Measurements from ENCODE around the gene EFTUD2. TPM values are rescaled to one million over a fixed set of nuclear protein-coding genes. Genes with fewer than 3 reads are reported as not detected.

Gene EFTUD2
- total and polyA plus RNA-seq, 2 donors: 44.0 to 65.8 TPM

GRCh38 chr17:44865931-44866330, 33.3 kb downstream of the EFTUD2 start:
- no peaks in the 10 kb centered on the region for H3K9me3 ChIP-seq (ENCODE audit: control insufficient read depth in 2 of 2, insufficient read depth in 1 of 2, low read length in 1 of 2)
- H3K27me3 ChIP-seq (ENCODE audit: control insufficient read depth in 2 of 2, insufficient read depth in 1 of 2, low read length in 1 of 2): no peaks in the 10 kb centered on the region
- no peak for DNase-seq (ENCODE audit: low read depth in 6 of 9, low spot score in 9 of 9)
- H3K27ac ChIP-seq (ENCODE audit: low read depth in 1 of 2, low read length in 1 of 2): no peak overlapping the region
- 97% methylated on average over 6 of the region's 6 CpGs for WGBS
- H3K36me3 ChIP-seq (ENCODE audit: control insufficient read depth in 2 of 2, insufficient read depth in 2 of 2, low read length in 1 of 2): peaks cover 52 to 75% of the 10 kb centered on the region in 2 donors
- no peaks in the 10 kb centered on the region for H3K4me1 ChIP-seq (ENCODE audit: control insufficient read depth in 2 of 2, insufficient read depth in 2 of 2, low read length in 2 of 2)
- H3K4me3 ChIP-seq (ENCODE audit: low read length in 2 of 2): no peak overlapping the region

- no peak overlapping the region for H3K27ac ChIP-seq (ENCODE audit: low read depth in 1 of 2, low read length in 1 of 2)
- peak; percentile 26 to 75 (median 53) for DNase-seq (ENCODE audit: low read depth in 6 of 9, low spot score in 9 of 9)
- 96% methylated on average over 1 of the region's 1 CpG for WGBS
These were observed 34.0 kb downstream of the EFTUD2 start for GRCh38 chr17:44865231-44865660.

GRCh38 chr17:44864831-44865230, 34.4 kb downstream of the EFTUD2 start:
- no peak overlapping the region for H3K27ac ChIP-seq (ENCODE audit: low read depth in 1 of 2, low read length in 1 of 2)
- WGBS: 90% methylated on average over 10 of the region's 10 CpGs
- no peak overlapping the region for H3K4me3 ChIP-seq (ENCODE audit: low read length in 2 of 2)
- DNase-seq (ENCODE audit: low read depth in 6 of 9, low spot score in 9 of 9): no peak
- H3K9me3 ChIP-seq (ENCODE audit: control insufficient read depth in 2 of 2, insufficient read depth in 1 of 2, low read length in 1 of 2): no peaks in the 10 kb centered on the region
- H3K27me3 ChIP-seq (ENCODE audit: control insufficient read depth in 2 of 2, insufficient read depth in 1 of 2, low read length in 1 of 2): no peaks in the 10 kb centered on the region
- H3K4me1 ChIP-seq (ENCODE audit: control insufficient read depth in 2 of 2, insufficient read depth in 2 of 2, low read length in 2 of 2): no peaks in the 10 kb centered on the region
- peaks cover 56 to 79% of the 10 kb centered on the region in 2 donors for H3K36me3 ChIP-seq (ENCODE audit: control insufficient read depth in 2 of 2, insufficient read depth in 2 of 2, low read length in 1 of 2)

More at GRCh38 chr17:44865231-44865660, 34.0 kb downstream of the EFTUD2 start:
- Histone ChIP-seq H3K4me3 (ENCODE audit: low read length in 2 of 2) (no peak overlapping the region), H3K4me1 (ENCODE audit: control insufficient read depth in 2 of 2, insufficient read depth in 2 of 2, low read length in 2 of 2) (no peaks in the 10 kb centered on the region), H3K27me3 (ENCODE audit: control insufficient read depth in 2 of 2, insufficient read depth in 1 of 2, low read length in 1 of 2) (no peaks in the 10 kb centered on the region), H3K36me3 (ENCODE audit: control insufficient read depth in 2 of 2, insufficient read depth in 2 of 2, low read length in 1 of 2) (peaks cover 53 to 79% of the 10 kb centered on the region in 2 donors), H3K9me3 (ENCODE audit: control insufficient read depth in 2 of 2, insufficient read depth in 1 of 2, low read length in 1 of 2) (no peaks in the 10 kb centered on the region)

- Histone ChIP-seq H3K27me3 (ENCODE audit: control insufficient read depth in 2 of 2, insufficient read depth in 1 of 2, low read length in 1 of 2) (no peaks in the 10 kb centered on the region), H3K4me3 (ENCODE audit: low read length in 2 of 2) (no peak overlapping the region), H3K4me1 (ENCODE audit: control insufficient read depth in 2 of 2, insufficient read depth in 2 of 2, low read length in 2 of 2) (no peaks in the 10 kb centered on the region), H3K9me3 (ENCODE audit: control insufficient read depth in 2 of 2, insufficient read depth in 1 of 2, low read length in 1 of 2) (no peaks in the 10 kb centered on the region), H3K36me3 (ENCODE audit: control insufficient read depth in 2 of 2, insufficient read depth in 2 of 2, low read length in 1 of 2) (peaks cover 67 to 78% of the 10 kb centered on the region in 2 donors), H3K27ac (ENCODE audit: low read depth in 1 of 2, low read length in 1 of 2) (no peak overlapping the region)
- no peak for DNase-seq (ENCODE audit: low read depth in 6 of 9, low spot score in 9 of 9)
- WGBS: 97% methylated on average over 12 of the region's 12 CpGs
These were observed 36.0 kb downstream of the EFTUD2 start for GRCh38 chr17:44863061-44863918.

GRCh38 chr17:44862278-44862914, 36.8 kb downstream of the EFTUD2 start:
- H3K27ac ChIP-seq (ENCODE audit: low read depth in 1 of 2, low read length in 1 of 2): no peak overlapping the region
- H3K9me3 ChIP-seq (ENCODE audit: control insufficient read depth in 2 of 2, insufficient read depth in 1 of 2, low read length in 1 of 2): no peaks in the 10 kb centered on the region
- 99% methylated on average over 9 of the region's 9 CpGs for WGBS
- peaks cover 67 to 75% of the 10 kb centered on the region in 2 donors for H3K36me3 ChIP-seq (ENCODE audit: control insufficient read depth in 2 of 2, insufficient read depth in 2 of 2, low read length in 1 of 2)
- H3K27me3 ChIP-seq (ENCODE audit: control insufficient read depth in 2 of 2, insufficient read depth in 1 of 2, low read length in 1 of 2): no peaks in the 10 kb centered on the region
- no peak for DNase-seq (ENCODE audit: low read depth in 6 of 9, low spot score in 9 of 9)
- no peaks in the 10 kb centered on the region for H3K4me1 ChIP-seq (ENCODE audit: control insufficient read depth in 2 of 2, insufficient read depth in 2 of 2, low read length in 2 of 2)
- no peak overlapping the region for H3K4me3 ChIP-seq (ENCODE audit: low read length in 2 of 2)

- no peaks in the 10 kb centered on the region for H3K9me3 ChIP-seq (ENCODE audit: control insufficient read depth in 2 of 2, insufficient read depth in 1 of 2, low read length in 1 of 2)
- H3K27ac ChIP-seq (ENCODE audit: low read depth in 1 of 2, low read length in 1 of 2): no peak overlapping the region
- DNase-seq (ENCODE audit: low read depth in 6 of 9, low spot score in 9 of 9): no peak
- 97% methylated on average over 5 of the region's 5 CpGs for WGBS
- H3K4me1 ChIP-seq (ENCODE audit: control insufficient read depth in 2 of 2, insufficient read depth in 2 of 2, low read length in 2 of 2): no peaks in the 10 kb centered on the region
- H3K27me3 ChIP-seq (ENCODE audit: control insufficient read depth in 2 of 2, insufficient read depth in 1 of 2, low read length in 1 of 2): no peaks in the 10 kb centered on the region
- no peak overlapping the region for H3K4me3 ChIP-seq (ENCODE audit: low read length in 2 of 2)
- peaks cover 75 to 86% of the 10 kb centered on the region in 2 donors for H3K36me3 ChIP-seq (ENCODE audit: control insufficient read depth in 2 of 2, insufficient read depth in 2 of 2, low read length in 1 of 2)
These were observed 39.5 kb downstream of the EFTUD2 start for GRCh38 chr17:44859701-44860100.

- Histone ChIP-seq H3K27ac (ENCODE audit: low read depth in 1 of 2, low read length in 1 of 2) (no peak overlapping the region), H3K4me1 (ENCODE audit: control insufficient read depth in 2 of 2, insufficient read depth in 2 of 2, low read length in 2 of 2) (no peaks in the 10 kb centered on the region), H3K36me3 (ENCODE audit: control insufficient read depth in 2 of 2, insufficient read depth in 2 of 2, low read length in 1 of 2) (peaks cover 77 to 84% of the 10 kb centered on the region in 2 donors), H3K9me3 (ENCODE audit: control insufficient read depth in 2 of 2, insufficient read depth in 1 of 2, low read length in 1 of 2) (no peaks in the 10 kb centered on the region), H3K27me3 (ENCODE audit: control insufficient read depth in 2 of 2, insufficient read depth in 1 of 2, low read length in 1 of 2) (no peaks in the 10 kb centered on the region), H3K4me3 (ENCODE audit: low read length in 2 of 2) (no peak overlapping the region)
- DNase-seq (ENCODE audit: low read depth in 6 of 9, low spot score in 9 of 9): no peak
- WGBS: 98% methylated on average over 5 of the region's 5 CpGs
These were observed 45.1 kb downstream of the EFTUD2 start for GRCh38 chr17:44854192-44854591.

- no peaks in the 10 kb centered on the region for H3K27me3 ChIP-seq (ENCODE audit: control insufficient read depth in 2 of 2, insufficient read depth in 1 of 2, low read length in 1 of 2)
- H3K4me1 ChIP-seq (ENCODE audit: control insufficient read depth in 2 of 2, insufficient read depth in 2 of 2, low read length in 2 of 2): no peaks in the 10 kb centered on the region
- H3K4me3 ChIP-seq (ENCODE audit: low read length in 2 of 2): no peak overlapping the region
- H3K36me3 ChIP-seq (ENCODE audit: control insufficient read depth in 2 of 2, insufficient read depth in 2 of 2, low read length in 1 of 2): peaks cover 47 to 54% of the 10 kb centered on the region in 2 donors
- no peak for DNase-seq (ENCODE audit: low read depth in 6 of 9, low spot score in 9 of 9)
- WGBS: 96% methylated on average over 5 of the region's 5 CpGs
- no peak overlapping the region for H3K27ac ChIP-seq (ENCODE audit: low read depth in 1 of 2, low read length in 1 of 2)
- H3K9me3 ChIP-seq (ENCODE audit: control insufficient read depth in 2 of 2, insufficient read depth in 1 of 2, low read length in 1 of 2): no peaks in the 10 kb centered on the region
These were observed 48.6 kb downstream of the EFTUD2 start for GRCh38 chr17:44850612-44851011.

- 97% methylated on average over 7 of the region's 7 CpGs for WGBS
- no peaks in the 10 kb centered on the region for H3K27me3 ChIP-seq (ENCODE audit: control insufficient read depth in 2 of 2, insufficient read depth in 1 of 2, low read length in 1 of 2)
- no peak overlapping the region for H3K27ac ChIP-seq (ENCODE audit: low read depth in 1 of 2, low read length in 1 of 2)
- H3K36me3 ChIP-seq (ENCODE audit: control insufficient read depth in 2 of 2, insufficient read depth in 2 of 2, low read length in 1 of 2): peaks cover 44 to 49% of the 10 kb centered on the region in 2 donors
- no peak for DNase-seq (ENCODE audit: low read depth in 6 of 9, low spot score in 9 of 9)
- no peaks in the 10 kb centered on the region for H3K9me3 ChIP-seq (ENCODE audit: control insufficient read depth in 2 of 2, insufficient read depth in 1 of 2, low read length in 1 of 2)
- no peak overlapping the region for H3K4me3 ChIP-seq (ENCODE audit: low read length in 2 of 2)
- H3K4me1 ChIP-seq (ENCODE audit: control insufficient read depth in 2 of 2, insufficient read depth in 2 of 2, low read length in 2 of 2): no peaks in the 10 kb centered on the region
These were observed 49.2 kb downstream of the EFTUD2 start for GRCh38 chr17:44850025-44850424.

All from thymus (tissue), 11 donors.